ENCODE results near the gene SCFD2.

The SCFD2 gene

GRCh38 chr4:52947401-52948056 lies 418.3 kb downstream of the SCFD2 start:
- no peak for DNase-seq

DNA sequence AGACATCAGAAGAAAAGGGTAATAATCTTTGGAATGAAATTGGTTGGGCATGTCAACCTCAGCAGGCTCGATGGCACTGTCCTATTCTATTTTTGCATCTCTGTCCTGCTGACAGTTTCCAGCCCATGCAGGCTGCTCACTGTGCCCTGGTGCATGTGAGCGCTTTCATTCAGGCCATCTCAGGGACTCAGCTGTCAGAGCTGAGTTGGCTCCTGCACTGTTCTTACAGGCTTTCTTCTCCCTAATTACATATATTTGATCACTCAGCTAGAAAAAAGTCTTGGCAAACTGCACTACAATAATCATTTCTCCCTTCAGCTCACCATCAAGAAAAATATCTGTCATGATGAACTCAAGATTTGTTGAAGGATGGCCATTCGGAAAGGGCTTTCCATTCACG lies 419.0 kb downstream of the SCFD2 start:
- DNase-seq: no peak

DNA sequence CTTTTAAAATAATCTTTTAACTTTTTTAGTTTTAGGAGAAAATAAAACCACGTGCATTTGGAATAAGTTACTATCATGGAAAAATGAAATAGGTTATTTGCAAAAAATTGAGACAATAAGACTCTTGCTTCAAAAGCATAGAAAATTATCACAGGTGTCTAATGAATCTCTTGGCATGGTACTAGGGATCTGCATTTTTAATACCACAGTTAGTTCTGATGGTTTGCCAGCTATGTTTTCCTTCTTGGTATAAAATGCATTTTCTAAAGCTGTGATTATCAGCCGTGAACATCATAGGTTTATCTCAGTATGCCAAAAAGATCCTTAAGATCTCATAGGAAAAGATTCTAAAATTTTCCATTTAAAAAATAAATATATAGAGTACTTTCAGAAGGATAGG lies 419.9 kb downstream of the SCFD2 start:
- DNase-seq: no peak

DNA sequence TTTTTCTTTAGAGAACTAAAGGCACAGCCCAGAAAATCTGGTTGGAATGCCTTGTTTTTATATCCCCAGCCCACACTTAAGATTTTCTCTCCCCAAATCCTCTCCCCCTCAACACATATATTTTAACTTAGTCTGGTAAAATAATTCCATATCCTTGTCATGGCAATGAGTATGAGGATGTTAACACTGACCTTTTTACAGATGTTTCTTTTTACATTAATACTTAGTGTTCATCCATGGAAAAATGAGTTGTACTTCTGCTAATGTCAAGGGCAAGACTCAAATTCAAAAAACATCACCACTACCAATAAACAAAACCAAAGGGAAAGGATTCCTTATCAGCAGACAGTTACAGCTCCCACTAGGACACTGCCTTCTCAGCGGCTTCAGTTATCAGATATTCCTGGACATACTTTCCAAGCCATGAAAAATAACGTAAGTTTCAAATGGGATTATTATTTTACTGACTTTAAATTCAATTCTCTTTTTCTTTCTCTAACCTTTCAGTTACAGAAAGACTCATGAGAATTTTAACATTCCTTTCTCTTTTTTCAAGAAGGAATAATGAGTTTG lies 420.4 kb downstream of the SCFD2 start:
- no peak for DNase-seq

DNA sequence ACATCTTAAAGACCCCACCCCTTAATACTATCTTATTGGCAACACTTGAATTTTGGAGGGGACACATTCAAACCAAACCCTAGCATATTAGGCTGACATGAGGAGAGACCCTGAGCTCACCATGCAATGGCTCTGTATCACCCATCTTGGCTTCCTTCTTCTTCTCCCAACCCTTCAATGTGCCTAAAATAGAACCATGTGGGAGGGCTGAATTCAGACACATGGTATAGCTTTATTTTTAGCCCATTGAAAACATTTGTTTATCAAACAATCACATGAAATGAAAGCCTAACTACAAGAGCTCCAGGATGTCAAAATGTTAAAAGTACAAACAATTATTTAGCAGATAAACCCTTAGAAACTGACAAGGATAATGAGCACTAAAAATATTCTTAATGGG lies 422.2 kb downstream of the SCFD2 start:
- no peak for DNase-seq

DNA sequence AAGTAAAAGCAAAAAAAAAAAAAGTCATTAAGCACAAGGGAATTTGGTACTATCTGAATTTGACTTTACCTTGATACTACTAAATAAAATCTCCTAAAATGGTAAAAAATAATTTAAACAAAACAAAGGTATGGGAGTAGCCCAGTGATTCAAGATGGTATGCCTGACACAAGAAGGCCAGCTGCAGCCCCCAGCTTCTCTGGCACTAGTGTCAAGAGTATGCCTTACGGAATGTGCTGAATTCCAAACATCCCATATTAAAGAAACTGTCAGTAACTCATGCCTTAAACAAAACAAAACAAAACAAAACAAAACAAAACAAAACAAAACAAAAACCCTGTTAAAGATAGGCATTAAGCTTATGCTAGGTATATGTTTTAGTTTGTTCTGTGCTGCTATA lies 422.9 kb downstream of the SCFD2 start:
- DNase-seq: no peak

- no peak for DNase-seq
Observed at GRCh38 chr4:52941450-52941849, 424.4 kb downstream of the SCFD2 start.

- DNase-seq: no peak
Observed at GRCh38 chr4:52939739-52940138, 426.1 kb downstream of the SCFD2 start.

DNA sequence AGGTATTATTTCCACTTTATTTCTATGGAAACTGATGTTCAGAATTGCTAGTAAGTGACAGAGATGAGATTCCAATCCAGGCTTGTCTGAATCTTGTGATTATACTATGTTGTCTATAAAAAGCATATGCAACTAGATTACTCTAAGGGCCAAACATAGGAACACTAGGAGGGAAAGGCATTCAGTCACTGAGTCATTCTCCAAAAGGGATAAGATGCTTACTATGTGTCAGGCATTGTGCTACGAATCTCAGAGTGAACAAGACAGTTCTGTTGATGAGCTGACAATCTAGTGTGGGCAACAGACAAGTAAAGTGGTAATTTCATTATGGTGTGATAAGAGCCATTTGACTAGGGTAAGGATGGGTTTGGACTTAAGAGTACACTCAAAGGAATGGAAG lies 426.5 kb downstream of the SCFD2 start:
- DNase-seq: no peak

DNA sequence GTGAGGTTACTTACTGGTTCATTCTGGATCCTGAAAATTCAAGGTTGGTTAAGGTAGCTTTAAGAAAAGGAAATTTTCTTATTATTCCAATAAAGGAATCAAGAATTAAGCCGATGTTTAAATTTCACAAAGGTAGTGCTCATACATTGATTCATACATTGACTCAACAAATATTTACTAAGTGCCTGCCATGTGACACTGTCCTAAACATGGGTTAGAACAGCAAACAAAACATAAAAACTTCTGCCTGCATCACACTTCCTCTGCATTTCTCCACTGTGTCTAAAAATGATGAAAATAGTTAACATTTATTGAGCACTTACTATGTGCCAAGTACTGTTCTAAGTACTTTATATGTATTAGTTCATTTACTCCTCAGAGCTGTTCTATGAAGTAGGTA lies 428.0 kb downstream of the SCFD2 start:
- DNase-seq: no peak

- no peak for DNase-seq
Observed at GRCh38 chr4:52936729-52937128, 429.1 kb downstream of the SCFD2 start.

- DNase-seq: no peak
Observed at GRCh38 chr4:52935317-52935716, 430.5 kb downstream of the SCFD2 start.

GRCh38 chr4:52933738-52934137 lies 432.1 kb downstream of the SCFD2 start:
- no peak for DNase-seq

DNA sequence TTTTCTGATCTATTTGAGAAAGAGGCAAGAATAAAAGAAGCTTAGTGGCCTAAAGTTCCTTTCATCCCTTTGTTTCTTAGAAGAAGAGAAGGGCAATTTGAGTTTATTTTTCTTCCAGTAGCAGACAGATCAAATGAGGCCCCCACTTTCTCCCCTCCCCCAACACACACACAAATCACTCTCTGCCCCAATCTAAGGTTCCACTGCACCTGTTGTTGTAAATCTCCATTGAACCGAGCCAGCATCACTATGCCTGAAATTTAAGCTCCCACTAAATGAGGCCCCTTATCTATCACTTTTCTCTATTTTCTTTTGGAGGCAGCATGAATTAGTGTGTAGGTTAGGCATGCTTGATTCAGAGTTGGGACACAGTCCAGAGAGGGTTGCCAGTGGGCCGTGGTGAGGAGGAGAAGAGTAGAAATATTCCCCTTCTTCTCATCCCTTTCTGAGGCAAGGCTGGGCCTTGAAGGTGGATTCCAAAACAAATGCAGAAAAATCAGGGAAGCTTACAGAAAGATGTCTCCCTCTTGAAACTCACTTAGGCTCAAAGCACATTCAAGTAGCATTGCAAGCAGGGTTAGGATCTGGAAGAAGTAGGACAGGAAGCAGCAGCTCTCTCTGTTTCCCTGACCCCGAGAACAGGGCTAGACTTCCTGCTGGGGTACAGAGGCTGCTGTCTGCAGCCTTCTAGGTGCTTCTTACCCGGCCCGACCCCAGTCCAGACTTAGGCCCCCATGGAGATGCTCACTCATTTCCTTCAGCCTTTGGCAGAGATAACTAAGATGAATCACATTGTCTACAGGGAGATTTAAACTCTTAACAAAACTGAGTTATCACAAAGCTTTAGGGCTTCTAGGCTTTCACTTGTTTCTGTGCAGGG lies 433.0 kb downstream of the SCFD2 start:
- DNase-seq: no peak

DNA sequence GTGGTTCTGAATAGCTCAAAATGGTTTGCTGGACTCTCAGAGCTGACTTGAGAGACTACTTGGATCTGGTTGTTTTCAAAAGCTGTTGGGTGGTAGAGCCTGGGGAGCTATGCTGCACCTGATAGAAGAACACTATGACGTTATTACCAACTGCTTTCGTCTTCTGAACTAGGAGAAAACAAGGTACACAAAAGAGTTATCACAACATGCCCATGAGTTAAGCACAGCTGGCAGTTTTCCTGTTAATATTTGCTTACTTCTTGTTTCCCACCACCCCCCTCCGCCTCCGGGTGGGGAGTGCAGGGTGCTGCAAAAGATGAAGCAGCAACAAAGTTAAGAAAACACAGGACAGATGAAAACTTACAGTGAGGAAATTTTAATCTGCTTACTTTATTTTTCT lies 434.6 kb downstream of the SCFD2 start:
- no peak for DNase-seq

- no peak for DNase-seq
Observed at GRCh38 chr4:52926196-52926974, 439.5 kb downstream of the SCFD2 start.

DNA sequence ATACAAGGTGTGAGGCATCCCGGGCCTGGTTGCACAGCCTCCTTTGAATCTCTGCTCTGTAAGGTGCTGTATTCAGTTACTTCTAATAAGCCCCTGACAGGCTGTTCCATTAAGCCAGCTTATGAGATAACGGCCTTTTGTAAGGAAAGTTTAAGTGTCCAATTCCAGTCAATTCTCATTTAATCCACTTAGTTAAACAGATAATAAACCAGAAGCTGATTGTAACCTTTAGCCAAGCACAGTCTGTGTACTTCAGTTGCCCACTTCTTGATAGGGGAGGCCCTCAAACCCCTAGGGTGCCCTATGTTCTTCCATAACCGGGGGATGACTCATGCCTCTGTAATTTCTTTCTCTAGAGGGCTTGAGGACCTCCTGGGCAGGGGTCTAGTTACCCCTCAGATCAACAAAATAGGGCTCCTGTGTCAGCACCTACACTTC lies 440.3 kb downstream of the SCFD2 start:
- no peak for DNase-seq

- no peak for DNase-seq
Observed at GRCh38 chr4:52919461-52919860, 446.4 kb downstream of the SCFD2 start.

- DNase-seq: no peak
Observed at GRCh38 chr4:52917817-52918216, 448.0 kb downstream of the SCFD2 start.

GRCh38 chr4:52915730-52916300 lies 450.0 kb downstream of the SCFD2 start:
- no peak for DNase-seq

DNA sequence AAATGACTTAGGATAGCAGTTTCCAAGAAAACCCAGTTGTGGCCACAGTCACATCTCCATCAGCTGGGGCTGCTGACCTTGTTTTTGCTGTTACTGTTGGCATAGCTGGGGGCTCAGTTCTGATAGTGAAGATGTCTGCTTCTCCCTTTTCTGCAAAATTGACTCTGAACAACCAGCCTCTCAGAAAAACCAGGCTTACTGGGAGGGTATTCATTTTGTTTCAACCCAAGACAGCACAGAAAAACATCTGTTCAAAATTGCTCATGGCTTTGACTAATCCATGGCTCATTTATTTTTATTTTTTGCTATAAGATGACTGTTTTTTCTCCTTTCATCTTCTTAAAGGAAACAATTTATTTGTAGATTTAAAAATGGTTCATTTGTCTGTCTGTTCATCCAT lies 450.7 kb downstream of the SCFD2 start:
- no peak for DNase-seq

DNA sequence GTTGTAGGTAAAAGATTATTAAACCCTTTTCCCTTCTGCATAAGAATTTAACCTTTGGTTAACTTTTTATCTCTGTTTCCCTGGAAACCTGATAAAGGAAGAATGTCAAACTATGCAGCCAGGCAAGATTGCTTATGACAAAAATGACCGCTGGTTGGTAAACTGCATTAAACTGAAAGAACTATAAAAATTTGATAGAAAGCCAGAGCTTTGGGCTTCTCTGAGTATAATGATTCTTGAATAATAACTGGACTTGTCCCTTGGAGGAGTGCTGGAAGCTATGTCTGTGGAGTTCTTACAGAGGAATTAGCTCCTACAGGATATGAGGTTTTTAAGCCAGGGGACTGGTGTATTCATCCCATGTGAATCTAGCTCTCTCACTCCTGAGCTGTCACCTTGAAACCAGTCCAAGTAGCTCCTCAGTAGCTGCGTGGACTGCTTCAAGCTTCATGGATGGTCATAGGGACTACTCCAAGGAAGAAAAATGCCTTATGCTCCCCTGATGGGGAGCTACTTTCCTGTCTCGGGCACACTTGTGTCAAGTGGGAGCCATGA lies 451.7 kb downstream of the SCFD2 start:
- DNase-seq: no peak

DNA sequence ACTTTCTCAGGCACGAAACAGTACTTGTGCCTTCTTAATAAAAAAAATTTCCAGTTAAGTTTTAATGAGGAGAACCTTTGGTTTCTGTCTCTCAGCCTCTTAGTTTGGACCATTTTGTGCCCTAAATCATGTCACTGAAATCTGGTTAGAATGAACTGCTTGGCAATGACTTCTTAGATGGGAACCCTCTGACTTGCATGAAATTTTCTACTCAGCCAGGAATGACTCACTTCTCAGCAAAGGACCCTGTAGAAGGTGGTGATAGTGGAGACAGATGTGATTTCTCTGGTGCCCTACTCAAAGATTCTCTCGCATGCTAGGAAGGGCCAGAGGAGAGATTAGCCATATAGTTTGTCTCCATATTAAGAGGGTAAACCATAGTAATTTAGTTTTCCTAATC lies 453.3 kb downstream of the SCFD2 start:
- no peak for DNase-seq

All from left hindlimb (tissue), 1 donor.